Lower lobe of right lung (tissue), 2 donors: Measurements from ENCODE around the gene SFR1. TPM values are rescaled to one million over a fixed set of nuclear protein-coding genes. Genes with fewer than 3 reads are reported as not detected.
A peak's percentile ranks its signal among the peaks of the same experiment; 100 is the strongest.

Experiments
- ATAC-seq, 2 donors: fragments of 200-7000 bp; cut with Tn5 transposase; one replicate each; pipeline ENCODE4 v1.9.1; 2020 to 2022; ENCODE audit warnings: mild to moderate bottlenecking in 2 of 2, moderate library complexity in 2 of 2
- DNase-seq: peaks from one replicate; pipeline ENCODE4 v3.0.0-alpha.2; 2020
- H3K27ac ChIP-seq: fragments of 200-600 bp; one replicate; pipeline ENCODE4 v1.8.0; 2022
- H3K27me3 ChIP-seq: fragments of 200-600 bp; one replicate; pipeline ENCODE4 v1.8.0; 2022; ENCODE audit warnings: low read depth
- H3K36me3 ChIP-seq: fragments of 200-600 bp; one replicate; pipeline ENCODE4 v1.8.0; 2022; ENCODE audit warnings: mild to moderate bottlenecking
- H3K4me1 ChIP-seq: fragments of 200-600 bp; one replicate; pipeline ENCODE4 v1.8.0; 2022
- H3K4me3 ChIP-seq: fragments of 200-600 bp; one replicate; pipeline ENCODE4 v1.8.0; 2022; ENCODE audit warnings: mild to moderate bottlenecking
- H3K9me3 ChIP-seq: fragments of 200-600 bp; one replicate; pipeline ENCODE4 v1.8.0; 2022
- CTCF ChIP-seq: fragments of 200-600 bp; IDR thresholded peaks from one replicate; pipeline ENCODE4 v1.8.0; 2022; ENCODE audit warnings: antibody characterized with exemption, mild to moderate bottlenecking
- intact Hi-C: fragments of 100-400 bp; cut with DNase I; formaldehyde crosslinking; loops from one replicate; pipeline ENCODE4 v1.11.0; 2022
- total RNA-seq: library from RNA; stranded (reverse); fragmentation: NEBNext Ultra II Directional; extraction: Animal tissue kit (Norgen Biotek cat#: 25700); gene quantifications from one replicate; pipeline ENCODE4 v1.2.1, GENCODE V29; 2021
- donor health status: DM: no; HTN: yes; CAD: no; lungs with severe emphysema.

SFR1 gene
- total RNA-seq, 1 donor from 2014 or later: 7.4 TPM

GRCh38 chr10:104077663-104078151, 44.3 kb upstream of the SFR1 start:
- no peak overlapping the region for H3K27ac ChIP-seq
- intact Hi-C loops: no loop called here

DNA sequence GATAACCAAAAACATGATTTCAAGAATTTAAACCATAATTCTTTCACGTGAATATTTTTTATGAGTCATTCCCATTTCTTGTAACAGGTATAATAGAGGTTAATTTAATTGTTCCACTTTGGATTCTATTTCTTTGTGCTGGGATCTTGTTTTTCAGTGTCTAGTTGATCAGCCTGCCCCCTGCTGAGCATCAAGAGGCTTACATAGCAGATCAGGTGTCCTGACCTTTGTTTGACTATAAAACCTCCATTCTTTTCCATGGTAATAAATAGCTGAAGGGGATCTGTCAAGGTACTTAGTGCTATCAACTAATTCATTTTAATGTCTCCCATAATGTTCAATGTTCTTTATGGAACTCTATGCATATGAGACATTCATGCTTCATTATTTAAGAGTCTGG, 41.2 kb upstream of the SFR1 start:
- intact Hi-C loops: no loop called here
- Histone ChIP-seq H3K27me3 (no peaks in the 10 kb centered on the region), H3K9me3 (no peaks in the 10 kb centered on the region), H3K36me3 (no peaks in the 10 kb centered on the region), H3K27ac (no peak overlapping the region), H3K4me3 (no peak overlapping the region), H3K4me1 (peaks cover 6% of the 10 kb centered on the region)
- ATAC-seq (no peak), DNase-seq (no peak)
- peak; percentile 28 for TF ChIP-seq CTCF

More at GRCh38 chr10:104077663-104078151, 44.3 kb upstream of the SFR1 start:
- no peak for DNase-seq
- no peaks in the 10 kb centered on the region for H3K9me3 ChIP-seq
- ATAC-seq: no peak
- no peaks in the 10 kb centered on the region for H3K27me3 ChIP-seq
- no peak overlapping the region for H3K4me3 ChIP-seq
- peaks cover 6% of the 10 kb centered on the region for H3K4me1 ChIP-seq
- H3K36me3 ChIP-seq: no peaks in the 10 kb centered on the region
- TF ChIP-seq CTCF: no peak

DNA sequence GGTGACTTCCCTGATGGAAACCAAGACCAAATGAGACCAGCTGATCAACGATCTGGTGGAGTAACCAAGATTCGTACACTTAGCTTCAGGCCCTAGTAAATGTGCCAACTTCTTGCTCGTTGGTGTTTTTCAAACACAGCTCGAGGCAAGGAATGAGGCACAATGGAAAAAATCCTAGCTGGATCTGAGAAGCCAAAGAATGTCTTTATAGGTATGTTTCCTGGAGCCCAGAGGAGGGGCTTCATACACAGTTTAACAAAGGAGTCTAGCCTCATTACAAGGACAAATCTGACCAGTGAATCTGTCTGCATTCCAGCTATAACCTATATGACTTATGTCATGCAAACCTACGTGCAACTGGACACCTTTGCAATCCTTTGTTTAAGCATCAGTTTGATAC, 40.0 kb upstream of the SFR1 start:
- no peaks in the 10 kb centered on the region for H3K9me3 ChIP-seq
- H3K27me3 ChIP-seq: no peaks in the 10 kb centered on the region
- H3K4me1 ChIP-seq: peaks cover 5% of the 10 kb centered on the region
- DNase-seq (no peak), ATAC-seq (no peak)
- intact Hi-C loops: no loop called here
- H3K36me3 ChIP-seq: no peaks in the 10 kb centered on the region
- H3K4me3 ChIP-seq: no peak overlapping the region
- no peak overlapping the region for H3K27ac ChIP-seq
- TF ChIP-seq CTCF: no peak

DNA sequence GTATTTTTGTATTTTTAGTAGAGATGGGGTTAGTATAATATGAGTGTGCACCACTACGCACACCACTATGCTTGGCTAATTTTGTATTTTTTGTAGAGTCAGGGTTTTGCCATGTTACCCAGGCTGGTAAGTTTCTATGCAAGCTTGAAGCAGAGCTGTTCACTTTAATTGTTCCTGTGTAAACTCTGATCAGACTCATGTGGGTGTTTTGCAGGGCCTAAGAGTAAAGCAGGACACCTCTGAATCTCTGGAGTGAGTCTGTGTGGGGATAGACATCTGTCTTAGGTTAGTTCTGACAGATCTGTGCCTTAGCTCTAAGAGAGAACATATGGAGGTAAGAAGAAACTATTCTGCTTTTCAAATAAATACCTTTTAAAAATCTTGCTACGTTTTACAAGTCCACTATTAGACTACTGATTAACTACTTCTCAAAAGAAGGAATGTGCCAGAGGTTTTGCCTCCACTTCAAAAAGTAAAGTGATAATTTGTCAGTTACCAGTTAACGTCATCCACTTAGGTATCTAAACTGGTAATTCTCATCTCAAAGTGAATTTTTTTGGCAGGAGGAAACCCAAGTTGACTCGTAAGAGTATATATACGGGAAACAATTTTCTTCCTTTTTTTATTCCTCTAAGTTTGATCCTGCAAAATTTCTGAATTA, 37.4 kb upstream of the SFR1 start:
- intact Hi-C loops: no loop called here
- no peak for TF ChIP-seq CTCF
- H3K4me3 ChIP-seq: no peak overlapping the region
- H3K4me1 ChIP-seq: no peaks in the 10 kb centered on the region
- no peak overlapping the region for H3K27ac ChIP-seq
- no peaks in the 10 kb centered on the region for H3K36me3 ChIP-seq
- ATAC-seq (peak; percentile 13 to 82), DNase-seq (no peak)
- no peaks in the 10 kb centered on the region for H3K9me3 ChIP-seq
- H3K27me3 ChIP-seq: no peaks in the 10 kb centered on the region

GRCh38 chr10:104085801-104086400, 36.1 kb upstream of the SFR1 start, which contains the start of gene COL17A1:
Gene COL17A1, minus strand, starts transcription at chr10:104085880. Its CDS starts 5,207 bp downstream, at chr10:104080673.
- ATAC-seq: no peak

More at GRCh38 chr10:104085801-104086400, 36.1 kb upstream of the SFR1 start, which contains the start of gene COL17A1:
- intact Hi-C loops: no loop called here
- no peaks in the 10 kb centered on the region for H3K9me3 ChIP-seq
- no peak within 1 kb of the TSS for H3K4me3 ChIP-seq
- DNase-seq: no peak
- H3K4me1 ChIP-seq: no peaks in the 10 kb centered on the region
- no peak within 1 kb of the TSS for H3K27ac ChIP-seq
- no peak for TF ChIP-seq CTCF
- no peaks in the 10 kb centered on the region for H3K36me3 ChIP-seq
- no peaks in the 10 kb centered on the region for H3K27me3 ChIP-seq
